GM21528 (cell line): ENCODE data around the gene SYNE2.
A peak's percentile ranks its signal among the peaks of the same experiment; 100 is the strongest.
"Not testable (repeated sequence)": the region's sequence is repeated elsewhere in the genome, so short reads cannot be mapped to it uniquely, and the experiment has no call there.

Source experiments
- ATAC-seq: cut with Tn5 transposase; IDR thresholded peaks from one replicate; pipeline ENCODE4 v1.9.1; 2021; ENCODE audit warnings: mild to moderate bottlenecking, moderate library complexity; ENCODE audit not compliant: unreplicated experiment, low FRiP score

Gene SYNE2, protein sequence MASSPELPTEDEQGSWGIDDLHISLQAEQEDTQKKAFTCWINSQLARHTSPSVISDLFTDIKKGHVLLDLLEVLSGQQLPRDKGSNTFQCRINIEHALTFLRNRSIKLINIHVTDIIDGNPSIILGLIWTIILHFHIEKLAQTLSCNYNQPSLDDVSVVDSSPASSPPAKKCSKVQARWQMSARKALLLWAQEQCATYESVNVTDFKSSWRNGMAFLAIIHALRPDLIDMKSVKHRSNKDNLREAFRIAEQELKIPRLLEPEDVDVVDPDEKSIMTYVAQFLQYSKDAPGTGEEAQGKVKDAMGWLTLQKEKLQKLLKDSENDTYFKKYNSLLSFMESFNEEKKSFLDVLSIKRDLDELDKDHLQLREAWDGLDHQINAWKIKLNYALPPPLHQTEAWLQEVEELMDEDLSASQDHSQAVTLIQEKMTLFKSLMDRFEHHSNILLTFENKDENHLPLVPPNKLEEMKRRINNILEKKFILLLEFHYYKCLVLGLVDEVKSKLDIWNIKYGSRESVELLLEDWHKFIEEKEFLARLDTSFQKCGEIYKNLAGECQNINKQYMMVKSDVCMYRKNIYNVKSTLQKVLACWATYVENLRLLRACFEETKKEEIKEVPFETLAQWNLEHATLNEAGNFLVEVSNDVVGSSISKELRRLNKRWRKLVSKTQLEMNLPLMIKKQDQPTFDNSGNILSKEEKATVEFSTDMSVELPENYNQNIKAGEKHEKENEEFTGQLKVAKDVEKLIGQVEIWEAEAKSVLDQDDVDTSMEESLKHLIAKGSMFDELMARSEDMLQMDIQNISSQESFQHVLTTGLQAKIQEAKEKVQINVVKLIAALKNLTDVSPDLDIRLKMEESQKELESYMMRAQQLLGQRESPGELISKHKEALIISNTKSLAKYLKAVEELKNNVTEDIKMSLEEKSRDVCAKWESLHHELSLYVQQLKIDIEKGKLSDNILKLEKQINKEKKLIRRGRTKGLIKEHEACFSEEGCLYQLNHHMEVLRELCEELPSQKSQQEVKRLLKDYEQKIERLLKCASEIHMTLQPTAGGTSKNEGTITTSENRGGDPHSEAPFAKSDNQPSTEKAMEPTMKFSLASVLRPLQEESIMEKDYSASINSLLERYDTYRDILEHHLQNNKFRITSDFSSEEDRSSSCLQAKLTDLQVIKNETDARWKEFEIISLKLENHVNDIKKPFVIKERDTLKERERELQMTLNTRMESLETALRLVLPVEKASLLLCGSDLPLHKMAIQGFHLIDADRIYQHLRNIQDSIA (N-terminal part only)

GRCh38 chr14:63852817-63853731, at the start of gene SYNE2:
Gene SYNE2 (plus strand): TSS chr14:63853004. CDS start chr14:63909149, 56,145 bp downstream.
- ATAC-seq = peak; percentile 85

DNA sequence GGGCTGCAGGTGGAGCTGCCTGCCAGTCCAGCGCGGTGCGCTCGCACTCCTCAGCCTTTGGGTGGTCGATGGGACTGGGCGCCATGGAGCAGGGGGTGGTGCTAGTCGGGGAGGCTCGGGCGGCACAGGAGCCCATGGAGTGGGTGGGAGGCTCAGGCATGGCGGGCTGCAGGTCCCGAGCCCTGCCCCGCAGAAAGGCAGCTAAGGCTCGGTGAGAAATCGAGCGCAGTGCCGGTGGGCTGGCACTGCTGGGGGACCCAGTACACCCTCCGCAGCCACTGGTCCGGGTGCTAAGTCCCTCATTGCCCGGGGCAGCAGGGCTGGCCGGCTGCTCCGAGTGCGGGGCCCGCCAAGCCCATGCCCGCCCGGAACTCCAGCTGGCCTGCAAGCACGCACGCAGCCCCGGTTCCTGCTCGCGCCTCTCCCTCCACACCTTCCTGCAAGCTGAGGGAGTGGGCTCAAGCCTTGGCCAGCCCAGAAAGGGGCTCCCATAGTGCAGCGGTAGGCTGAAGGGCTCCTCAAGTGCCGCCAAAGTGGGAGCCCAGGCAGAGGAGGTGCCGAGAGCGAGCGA, 49.5 kb upstream of the SYNE2 start:
- ATAC-seq = not testable (repeated sequence)

- ATAC-seq = not testable (repeated sequence)
Measured at GRCh38 chr14:63806064-63806463, 46.7 kb upstream of the SYNE2 start.

GRCh38 chr14:63811692-63812091, 41.1 kb upstream of the SYNE2 start:
- ATAC-seq = not testable (repeated sequence)

GRCh38 chr14:63833728-63834127, 19.1 kb upstream of the SYNE2 start:
- ATAC-seq = no peak

DNA sequence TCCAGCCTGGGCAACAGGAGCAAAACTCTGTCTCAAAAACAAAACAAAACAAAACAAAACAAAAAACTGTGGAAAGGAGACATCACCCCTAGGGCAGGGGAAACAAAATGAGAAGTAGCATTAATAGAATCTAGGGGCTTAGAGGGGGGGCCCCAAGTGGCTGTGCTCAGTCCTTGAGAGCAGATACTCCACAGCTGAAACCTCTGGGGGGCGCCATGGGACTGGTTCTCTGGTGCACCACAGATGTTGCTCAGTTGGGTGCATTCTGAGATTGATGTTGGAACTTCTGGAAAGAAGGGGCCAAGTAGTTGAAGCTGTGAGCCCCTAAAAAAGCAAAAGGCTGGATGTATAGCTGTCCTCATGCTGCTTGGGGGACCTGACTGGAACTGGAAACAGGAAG, 11.8 kb upstream of the SYNE2 start:
- ATAC-seq = no peak

GRCh38 chr14:63843796-63844195, 9.0 kb upstream of the SYNE2 start:
- no peak for ATAC-seq

GRCh38 chr14:63848890-63849289, 3.9 kb upstream of the SYNE2 start:
- no peak for ATAC-seq

DNA sequence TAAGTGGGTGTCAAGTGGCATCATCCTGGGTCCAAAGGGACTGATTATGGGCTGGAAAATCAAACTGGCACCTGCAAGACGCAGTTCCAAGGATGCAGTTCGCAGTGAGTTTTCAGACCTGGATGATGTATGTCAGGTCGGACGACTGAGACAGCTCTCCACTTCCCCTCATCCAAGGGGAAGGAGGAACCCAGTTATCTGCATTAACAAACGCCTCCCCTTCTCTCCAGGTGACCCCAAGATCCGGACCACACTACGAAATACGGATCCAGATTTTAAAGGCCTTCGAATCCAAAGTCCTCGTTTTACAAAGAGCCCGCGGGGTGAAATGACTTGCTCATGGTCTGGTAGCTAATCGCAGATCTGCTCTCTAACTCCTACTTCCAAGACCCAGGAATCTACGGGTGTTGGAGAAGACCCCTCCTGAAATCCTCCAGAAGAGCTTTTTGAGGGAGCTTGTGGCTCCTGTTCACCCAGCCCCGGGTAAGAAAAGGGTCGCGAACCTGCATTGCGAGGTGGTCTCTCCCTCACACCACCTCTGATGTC, 460 bp upstream of the SYNE2 start:
- peak; percentile 1 for ATAC-seq

GRCh38 chr14:63853831-63854293, 1.1 kb downstream of the SYNE2 start:
- ATAC-seq = peak; percentile 40

- no peak for ATAC-seq
Measured at GRCh38 chr14:63854330-63854729, 1.5 kb downstream of the SYNE2 start.

- no peak for ATAC-seq
Measured at GRCh38 chr14:63855281-63855680, 2.5 kb downstream of the SYNE2 start.

- ATAC-seq = no peak
Measured at GRCh38 chr14:63857466-63858030, 4.7 kb downstream of the SYNE2 start.

- no peak for ATAC-seq
Measured at GRCh38 chr14:63860146-63860545, 7.3 kb downstream of the SYNE2 start.

DNA sequence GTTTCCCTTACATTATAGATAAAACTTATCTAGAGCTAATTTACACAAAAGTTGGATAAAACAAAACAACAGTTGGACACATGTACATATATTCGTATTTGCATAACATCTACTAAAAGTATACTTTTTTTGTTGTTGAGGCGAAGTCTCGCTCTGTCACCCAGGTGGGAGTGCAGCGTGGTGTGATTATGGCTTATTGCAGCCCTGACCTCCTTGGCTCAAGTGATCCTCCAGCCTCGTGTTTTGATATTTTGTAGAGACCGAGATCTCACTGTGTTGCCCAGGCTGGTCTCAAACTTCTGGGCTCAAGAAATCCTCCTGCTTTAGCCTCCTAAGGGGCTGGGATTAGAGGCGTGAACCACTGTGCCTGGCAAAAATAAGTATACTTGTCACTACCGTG, 9.4 kb downstream of the SYNE2 start:
- ATAC-seq = no peak

GRCh38 chr14:63863004-63863403, 10.2 kb downstream of the SYNE2 start:
- no peak for ATAC-seq

GRCh38 chr14:63864775-63865174, 12.0 kb downstream of the SYNE2 start:
- ATAC-seq = peak; percentile 45
